KG1 (cell line): ENCODE measurements around the gene RGS19.

Experiments used
- DNase-seq: peaks from one replicate; lab custom pipeline; 2025; lab: John Stamatoyannopoulos, UW

Gene RGS19

DNA sequence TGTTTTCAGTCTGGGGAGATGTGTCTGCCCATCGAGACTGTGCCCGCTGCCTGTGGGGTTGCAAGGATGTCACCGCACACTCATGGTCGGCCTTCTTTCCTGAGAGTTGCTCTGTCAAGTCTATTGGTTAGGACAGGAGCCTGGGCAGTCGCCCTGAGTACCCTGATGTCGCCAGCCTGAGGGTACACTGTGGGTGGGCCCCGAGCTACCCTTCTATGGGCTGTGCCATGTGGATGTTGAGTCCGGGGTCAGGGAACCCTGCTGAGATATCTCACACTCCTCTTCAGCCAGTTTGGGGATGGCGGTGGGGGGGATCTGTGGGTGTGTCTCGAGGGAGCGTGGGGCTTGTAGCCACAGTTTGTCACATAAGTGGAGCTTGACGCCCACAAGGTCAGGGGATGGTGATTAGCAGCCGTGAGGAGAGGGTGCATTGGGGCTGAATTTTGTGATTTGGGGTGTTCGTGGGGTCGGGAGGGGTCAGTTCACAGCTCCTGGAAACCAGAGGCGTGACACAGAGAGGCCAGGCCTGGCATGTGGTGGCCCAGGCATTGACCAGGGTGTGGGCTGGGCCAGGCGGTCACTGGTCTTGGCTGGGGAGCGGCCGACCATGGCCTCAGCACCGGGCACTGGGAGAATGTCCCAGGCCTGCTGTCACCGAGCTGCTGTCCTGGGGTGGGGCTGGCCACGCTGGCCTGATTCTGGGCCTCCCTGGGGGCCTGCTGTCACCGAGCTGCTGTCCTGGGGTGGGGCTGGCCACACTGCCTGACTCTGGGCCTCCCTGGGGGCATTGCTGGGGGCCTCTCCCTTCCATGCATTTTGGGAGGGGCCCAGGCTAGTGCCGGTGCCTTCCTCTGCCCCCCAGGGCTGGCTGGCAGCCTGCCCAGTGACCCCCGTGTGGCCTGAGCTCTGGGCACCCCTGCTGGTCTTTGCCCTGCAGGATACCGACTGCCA, 29.7 kb upstream of the RGS19 start:
- no peak for DNase-seq

DNA sequence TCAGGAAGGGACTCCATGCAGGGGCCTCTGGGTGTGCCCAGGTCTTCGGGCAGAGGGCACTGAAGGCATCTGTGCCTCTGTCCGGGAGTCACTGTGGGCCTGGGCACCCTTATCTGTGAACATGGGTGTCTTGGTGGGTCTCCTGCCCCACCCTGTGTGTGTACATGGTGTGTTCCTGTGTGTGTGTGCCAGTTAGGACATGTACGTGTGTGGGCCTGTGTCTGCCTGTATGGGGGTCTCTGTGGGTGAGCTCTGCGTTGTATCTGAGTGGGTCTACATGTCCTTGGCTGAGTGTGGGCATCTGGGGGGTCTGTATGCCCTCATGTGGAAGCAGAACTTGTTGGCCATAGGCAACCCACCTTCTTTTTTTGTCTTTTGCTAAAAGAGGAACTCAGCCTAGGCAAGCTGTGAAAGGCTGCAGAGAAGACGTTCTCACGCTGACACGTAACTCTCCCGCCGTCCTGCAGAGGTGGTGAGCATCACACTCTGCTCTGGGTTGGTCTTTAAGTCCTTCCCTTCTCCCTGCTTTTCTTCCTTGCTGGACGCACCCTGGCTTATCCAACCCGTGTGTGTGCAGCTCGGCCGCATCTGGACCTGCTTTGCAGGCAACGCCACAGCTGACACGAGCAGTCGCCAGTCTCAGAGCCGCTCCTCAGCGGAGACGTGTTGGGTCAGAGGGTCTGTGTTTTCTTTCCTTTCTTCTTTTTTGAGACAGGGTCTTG, 28.6 kb upstream of the RGS19 start:
- no peak for DNase-seq

DNA sequence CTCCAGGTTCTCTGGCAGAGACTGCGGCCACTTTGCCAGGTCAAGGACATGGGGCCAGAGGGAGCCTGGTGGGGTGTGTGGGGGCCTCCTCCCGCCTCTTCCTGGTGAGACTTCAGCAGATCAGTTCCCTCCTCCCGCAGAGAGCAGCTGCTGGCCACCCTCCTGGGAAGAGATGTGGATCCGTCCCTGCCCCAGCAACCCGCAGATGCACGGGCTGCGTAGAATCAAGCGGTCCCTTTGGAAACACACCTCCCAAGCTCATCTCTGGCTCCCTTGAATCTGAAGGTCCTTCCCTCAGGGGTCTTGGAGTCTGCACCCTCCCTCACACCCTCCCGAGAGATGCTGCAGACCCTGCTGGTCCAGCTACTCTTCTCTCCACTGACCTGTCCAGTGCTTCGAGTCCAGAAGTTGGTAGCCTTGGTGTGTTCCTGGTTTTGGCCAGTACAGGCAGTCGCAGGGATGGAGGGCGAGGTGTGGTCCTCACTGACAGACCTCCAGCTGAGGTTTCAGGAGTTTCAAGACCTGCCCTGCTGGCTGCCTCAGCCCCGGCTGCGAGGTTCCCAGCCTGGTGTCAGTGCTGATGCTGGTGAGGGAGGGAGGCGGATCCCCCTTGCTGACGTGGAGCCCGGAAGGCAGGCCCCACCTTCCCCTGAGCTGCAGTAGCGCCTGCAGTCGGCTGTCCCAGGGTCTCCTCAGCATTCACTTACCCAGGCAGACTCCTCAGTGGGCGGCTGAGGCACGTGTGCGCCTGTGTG, 27.8 kb upstream of the RGS19 start, which contains the start of gene NPBWR2:
NPBWR2 (minus strand) TSS at position 585 of the 755 bp plus-strand sequence. CDS start 734 bp downstream, outside the sequence.
- DNase-seq: no peak

DNA sequence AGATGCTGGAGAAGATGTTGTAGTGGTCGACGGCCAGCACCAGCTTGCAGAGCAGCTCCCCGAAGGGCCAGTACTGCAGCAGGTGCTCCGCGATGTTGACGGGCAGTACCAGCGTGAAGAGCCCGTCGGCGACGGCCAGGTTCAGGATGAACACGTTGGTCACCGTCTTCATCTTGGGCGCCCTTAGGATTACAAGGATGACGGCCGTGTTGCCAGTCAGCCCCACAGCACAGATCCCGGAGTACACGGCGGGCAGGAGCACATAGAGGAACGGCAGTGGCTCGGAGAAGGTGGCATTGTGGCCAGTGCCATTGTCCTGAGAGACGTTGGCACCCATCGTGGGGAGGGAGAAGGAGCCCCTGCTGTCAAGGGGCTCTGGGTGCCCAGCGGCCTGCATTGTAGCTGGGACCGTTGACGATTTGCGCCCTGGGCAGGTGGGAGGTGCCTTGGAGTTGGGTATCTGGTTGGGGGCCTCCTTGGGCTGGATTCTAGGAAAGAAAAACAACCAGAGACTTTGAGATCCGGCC, 27.2 kb upstream of the RGS19 start:
- no peak for DNase-seq

DNA sequence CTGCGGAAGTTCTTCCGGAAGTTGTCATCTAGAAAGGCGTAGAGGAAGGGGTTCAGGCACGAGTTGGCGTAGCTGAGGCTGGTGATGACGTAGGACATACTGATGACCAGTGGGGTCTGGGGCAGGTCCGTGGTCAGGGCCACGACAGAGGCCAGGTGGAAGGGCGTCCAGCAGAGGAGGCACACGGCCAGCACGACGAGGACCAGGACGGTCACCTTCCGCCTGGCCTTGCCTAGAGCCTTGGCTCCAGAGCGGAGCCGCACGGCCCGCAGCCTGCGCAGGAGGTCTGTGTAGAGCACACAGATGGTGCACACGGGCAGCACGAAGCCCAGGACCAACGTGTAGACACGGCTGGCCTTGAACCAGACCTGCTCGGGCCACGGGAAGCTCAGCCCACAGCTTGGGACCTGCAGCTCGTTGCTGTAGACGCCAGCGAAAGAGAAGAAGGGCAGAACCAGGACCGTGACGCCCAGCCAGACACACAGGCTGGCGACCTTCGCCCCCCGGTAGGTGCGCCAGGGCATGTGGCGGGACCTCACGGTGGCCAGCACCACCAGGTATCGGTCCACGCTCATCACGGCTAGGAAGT, 26.6 kb upstream of the RGS19 start:
- no peak for DNase-seq

DNA sequence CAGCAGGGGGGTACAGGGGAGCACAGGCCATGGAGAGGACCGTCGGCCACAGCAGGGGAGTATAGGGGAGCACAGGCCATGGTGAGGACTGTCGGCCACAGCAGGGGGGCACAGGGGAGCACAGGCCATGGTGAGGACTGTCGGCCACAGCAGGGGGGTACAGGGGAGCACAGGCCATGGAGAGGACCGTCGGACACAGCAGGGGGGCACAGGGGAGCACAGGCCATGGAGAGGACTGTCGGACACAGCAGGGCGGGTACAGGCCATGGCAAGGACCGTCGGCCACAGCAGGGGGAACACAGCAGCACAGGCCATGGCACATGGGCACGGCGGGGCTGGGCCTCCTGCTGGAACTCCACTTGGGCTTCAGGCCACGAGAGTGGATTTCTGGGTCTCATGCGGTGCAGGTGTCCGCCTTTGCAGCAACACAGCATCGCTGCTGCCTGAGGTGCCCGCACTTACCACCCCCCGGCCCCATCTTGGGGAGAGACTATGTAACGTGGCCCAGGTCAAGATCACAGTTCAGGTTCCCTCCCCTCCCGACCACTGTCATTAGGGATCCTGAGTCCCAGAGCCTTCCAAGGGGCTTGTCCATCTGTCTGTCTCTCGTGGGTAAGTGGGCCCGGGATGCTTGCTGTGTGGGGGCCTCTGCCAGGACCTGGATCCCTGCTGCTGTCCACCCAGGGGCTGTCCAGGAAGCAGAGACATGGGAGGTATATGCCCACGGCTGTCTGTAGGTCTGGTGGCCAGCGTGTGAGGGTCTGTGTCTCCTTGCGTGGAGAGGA, 25.5 kb upstream of the RGS19 start:
- no peak for DNase-seq

DNA sequence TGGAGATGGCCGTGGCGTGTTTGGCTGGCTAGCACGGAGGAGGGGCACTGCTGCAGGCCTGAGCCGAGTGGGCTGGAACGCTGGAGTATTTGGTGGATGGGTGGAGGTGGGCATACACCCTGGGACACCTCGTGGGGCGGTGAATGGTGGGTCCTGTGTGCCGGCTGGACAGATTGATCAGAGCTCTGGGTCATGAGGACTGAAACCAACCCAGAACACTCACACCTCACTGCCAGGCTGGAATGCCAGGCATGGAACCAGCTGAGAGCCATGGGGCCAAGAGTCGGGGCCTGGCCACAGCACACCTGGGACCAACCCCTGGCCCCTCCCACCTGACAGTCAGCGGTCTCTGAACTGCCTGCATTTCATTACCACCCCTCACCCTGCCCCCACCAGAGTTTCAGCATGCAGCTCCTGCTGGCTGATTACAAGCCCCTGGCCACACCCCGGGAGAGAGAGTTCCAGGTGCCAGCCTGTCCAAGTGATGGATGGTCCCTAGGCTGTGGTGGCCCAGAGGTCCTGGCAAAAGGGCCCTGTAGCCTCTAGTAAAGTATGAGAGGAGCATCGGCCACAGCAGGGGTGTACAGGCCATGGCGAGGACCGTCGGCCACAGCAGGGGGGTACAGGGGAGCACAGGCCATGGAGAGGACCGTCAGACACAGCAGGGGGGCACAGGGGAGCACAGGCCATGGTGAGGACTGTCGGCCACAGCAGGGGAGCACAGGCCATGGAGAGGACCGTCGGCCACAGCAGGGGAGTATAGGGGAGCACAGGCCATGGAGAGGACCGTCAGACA, 24.8 kb upstream of the RGS19 start:
- DNase-seq: no peak

DNA sequence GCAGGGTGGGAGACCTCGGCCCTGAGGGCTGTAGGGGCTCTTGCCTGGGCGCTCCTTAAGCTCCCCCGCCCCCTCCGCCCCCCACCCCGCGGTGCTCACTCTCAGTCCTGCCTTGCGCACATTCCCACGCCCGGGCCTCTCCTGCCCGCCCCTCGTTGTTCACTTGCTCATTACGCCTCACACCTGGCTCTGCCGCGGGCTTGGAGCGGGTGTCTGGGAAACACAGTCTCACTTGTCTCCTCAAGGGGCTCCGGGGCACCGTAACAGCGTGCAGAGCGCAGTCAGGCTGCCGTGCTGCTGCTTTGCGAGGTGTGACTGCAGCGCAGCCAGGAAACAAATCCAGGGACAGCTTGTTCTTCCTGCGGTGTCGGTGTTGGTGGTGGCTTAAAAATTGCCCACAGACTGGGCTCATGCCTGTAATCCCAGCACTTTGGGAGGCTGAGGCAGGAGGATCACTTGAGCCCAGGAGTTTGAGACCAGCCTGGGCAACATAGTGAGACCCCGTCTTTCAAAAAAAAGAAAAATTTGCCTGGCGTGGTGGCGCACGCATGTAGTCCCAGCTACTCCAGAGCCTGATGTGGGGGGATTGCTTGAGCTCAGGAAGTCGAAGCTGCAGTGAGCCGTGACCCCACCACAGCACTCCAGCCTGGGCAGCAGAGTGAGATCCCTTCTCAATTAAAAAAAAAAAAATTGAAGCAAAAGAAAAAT, 23.5 kb upstream of the RGS19 start:
- DNase-seq: no peak

DNA sequence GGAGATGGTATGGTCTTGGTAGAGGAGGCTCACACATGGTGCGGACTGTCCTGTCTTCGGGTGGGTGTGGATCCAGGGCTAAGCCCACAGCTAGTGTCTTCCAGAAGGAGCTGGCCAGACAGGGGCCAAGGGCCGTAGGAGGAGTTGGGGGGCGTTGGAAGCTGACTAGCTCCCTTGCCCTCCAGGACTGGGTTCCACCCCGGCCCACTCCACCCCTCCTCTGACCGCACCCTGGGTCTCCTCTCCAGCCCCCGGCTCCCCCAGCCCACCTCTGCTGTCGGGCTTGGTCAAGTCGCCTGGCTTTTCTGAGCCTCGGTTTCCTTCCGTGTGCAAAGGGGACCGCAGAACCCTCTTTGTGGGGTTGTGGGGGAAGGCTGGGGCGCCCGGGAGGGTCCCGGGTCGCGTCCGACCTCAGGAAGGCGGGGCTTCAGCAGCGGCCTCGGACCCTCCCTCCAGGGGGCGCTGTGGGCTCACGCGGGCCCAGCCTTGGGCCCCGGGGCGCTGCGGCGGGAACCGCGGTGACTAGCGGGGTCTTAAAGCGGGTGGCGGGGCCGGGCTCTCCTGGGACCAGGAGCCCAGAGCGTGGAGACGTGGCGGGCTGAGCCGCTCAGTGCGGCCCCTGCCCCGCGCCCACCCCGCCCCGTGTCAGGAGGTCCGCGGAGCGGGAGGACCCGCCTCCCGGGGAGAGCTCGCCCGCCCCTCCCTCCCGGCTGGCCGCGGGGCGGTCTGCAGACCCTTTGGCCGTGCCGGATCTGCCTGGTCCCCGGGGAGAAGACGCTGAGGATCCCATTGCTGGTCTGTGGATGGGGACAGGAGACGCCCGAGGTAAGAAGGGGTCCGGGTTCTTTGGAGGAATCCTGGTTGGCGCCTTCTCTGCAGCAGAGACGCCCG, 22.7 kb upstream of the RGS19 start:
- no peak for DNase-seq

DNA sequence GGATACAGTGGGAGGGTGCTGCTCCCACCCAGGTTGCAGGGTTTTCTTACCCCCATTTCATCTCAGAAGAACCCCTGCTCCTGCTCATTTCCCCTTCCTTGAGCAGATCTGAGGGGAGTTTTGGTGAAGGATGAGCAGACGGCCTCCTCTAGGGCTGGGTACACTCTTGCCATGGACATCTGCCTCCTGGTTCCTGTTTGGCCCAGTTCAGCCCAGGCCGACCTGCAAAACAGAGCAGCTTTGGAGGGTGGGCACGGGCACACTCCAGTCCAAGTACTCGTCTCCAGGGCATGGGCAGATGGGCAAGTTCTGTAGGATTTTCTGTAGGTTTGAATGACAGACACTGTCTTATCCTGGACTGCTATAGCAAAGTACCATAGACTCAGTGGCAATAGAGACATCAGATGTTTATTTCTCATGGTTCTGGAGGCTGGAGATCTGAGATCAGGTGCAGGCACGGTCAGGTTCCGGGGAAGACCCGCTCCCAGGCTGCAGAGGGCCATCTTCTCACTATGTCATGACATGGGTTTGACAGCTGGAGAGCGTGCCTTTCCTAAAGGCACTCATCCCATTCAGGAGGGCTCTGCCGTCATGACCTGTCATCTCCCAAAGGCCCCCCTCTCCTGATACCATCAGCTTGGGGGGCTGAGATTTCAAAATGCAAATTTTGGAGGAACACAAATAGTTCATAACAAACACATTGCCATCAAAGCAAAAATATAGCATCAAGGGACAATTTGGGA, 21.8 kb upstream of the RGS19 start:
- no peak for DNase-seq

DNA sequence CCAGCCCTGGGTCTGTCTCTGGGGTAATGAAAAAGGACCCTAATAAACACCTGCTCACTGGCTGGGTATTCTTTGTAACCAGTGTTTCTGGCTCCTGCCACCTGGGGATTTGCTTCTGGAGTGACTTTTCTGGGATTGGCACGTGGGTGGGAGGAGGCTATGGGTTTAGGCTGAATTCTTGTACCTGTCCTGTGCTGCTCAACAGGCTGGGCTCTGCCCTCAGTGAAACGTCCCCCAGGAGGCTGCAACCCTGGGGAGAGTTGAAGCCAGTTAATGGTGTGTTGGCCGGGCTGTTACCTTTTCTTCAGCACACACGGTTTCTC, 21.2 kb upstream of the RGS19 start:
- no peak for DNase-seq

DNA sequence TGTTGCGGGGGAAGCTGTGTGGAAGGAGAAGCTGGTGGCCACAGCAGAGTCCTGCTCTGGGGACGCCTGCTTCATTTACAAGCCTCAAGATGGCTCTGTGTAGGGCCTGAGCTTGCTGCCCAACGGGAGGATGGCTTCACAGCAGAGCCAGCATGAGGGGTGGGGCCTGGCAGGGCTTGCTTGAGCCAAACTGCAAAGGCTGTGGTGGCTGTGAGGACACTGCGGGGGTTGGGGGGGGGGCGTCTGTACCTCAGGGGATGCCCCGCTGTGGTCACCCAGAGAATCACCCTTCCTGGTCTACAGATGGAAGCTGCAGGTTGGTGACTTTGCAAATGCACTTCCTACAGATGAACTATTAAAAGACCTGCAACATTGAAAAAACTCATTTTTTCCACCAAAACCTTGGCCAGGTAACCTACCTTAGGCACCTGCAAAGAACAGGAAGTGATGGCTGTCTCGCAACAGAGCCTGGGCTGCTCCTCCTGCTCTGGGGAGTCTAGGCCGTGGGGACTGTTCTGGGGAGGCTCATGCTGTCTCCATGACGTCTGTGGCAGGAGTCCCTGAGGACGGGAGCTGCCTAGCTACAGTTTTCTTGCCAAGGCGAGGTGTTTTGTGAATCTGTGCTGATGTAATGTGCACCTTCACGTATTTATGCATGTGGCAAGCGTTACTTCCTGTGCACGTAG, 20.7 kb upstream of the RGS19 start:
- no peak for DNase-seq

DNA sequence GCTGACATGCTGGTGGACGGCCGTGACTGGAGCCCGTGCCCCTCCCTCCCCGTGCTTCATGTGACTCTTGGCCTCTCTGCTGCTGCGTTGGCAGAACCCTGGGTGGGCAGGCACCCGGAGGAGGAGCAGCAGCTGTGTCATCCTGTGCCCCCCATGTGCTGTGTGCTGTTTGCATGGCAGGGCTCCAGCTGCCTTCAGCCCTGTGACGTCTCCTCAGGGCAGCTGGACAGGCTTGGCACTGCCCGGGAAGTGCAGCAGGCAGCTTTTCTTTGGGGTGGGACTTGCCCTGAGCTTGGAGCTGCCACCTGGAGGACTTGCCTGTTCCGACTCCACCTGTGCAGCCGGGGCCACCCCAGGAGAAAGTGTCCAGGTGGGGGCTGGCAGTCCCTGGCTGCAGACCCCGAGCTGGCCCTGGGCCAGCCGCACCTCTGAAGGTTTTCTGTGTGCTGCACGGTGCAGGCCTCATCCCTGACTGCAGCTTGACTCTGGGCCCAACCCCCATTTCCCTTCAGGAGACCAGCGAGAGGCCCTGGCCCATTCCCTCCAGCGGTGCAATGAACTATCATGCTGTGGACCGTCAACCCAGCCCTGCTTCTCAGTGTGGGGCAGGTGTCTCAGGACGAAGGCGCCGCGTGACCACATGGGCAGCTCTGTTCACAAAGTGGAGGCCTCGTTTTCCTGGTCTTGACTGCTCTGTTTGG, 19.9 kb upstream of the RGS19 start:
- DNase-seq: no peak

DNA sequence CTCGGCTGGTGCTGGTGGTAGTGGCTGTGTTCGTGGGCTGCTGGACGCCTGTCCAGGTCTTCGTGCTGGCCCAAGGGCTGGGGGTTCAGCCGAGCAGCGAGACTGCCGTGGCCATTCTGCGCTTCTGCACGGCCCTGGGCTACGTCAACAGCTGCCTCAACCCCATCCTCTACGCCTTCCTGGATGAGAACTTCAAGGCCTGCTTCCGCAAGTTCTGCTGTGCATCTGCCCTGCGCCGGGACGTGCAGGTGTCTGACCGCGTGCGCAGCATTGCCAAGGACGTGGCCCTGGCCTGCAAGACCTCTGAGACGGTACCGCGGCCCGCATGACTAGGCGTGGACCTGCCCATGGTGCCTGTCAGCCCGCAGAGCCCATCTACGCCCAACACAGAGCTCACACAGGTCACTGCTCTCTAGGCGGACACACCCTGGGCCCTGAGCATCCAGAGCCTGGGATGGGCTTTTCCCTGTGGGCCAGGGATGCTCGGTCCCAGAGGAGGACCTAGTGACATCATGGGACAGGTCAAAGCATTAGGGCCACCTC, 19.2 kb upstream of the RGS19 start:
- no peak for DNase-seq

DNA sequence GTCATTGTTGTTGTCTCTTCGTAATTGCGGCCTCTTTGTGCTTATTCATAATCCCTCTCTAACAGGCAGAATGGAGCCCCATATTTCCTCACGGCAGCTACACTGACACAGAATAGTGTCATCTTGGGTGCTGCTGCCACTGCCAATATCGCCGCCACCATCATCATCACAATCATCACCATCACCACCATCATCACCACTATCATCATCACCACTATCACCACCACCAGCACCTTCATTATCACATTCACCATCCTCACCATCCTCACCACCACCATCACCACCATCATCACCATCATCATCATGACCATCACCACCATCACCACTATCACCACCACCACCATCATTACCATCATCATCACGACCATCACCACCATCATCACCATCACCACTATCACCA, 17.2 kb upstream of the RGS19 start:
- no peak for DNase-seq

DNA sequence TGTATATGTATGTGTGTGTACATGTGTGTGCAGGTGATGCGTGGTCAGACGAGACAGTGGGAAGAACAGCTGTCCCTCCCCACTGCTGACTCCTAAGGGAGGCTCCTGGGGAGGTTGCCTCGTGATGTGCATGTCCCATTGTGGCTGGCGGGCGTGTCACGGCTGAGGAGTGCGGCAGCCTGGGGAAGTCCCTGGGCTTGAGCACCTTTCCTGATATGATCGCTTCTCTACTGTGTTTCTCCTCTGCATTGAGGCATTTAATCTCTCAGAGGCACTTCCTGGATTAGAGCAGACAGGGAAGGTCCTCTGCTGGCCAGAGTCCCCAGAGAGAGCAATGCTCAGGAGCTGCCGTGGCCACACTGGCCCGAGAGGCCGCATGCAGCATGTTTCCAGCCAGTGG, 16.6 kb upstream of the RGS19 start:
- no peak for DNase-seq
